HepG2 (cell line): ENCODE data around the gene H3-3A. TPM values are rescaled to one million over a fixed set of nuclear protein-coding genes. Genes with fewer than 3 reads are reported as not detected.

Experiments
- BCL6 ChIP-seq: IDR thresholded peaks from 2 replicates; pipeline ENCODE4 v1.6.1; 2016; ENCODE audit warnings: missing genetic modification reagents, missing compliant biosample characterization
- CEBPZ ChIP-seq: IDR thresholded peaks from 2 replicates; pipeline ENCODE4 v1.6.1; 2012; ENCODE audit warnings: low read length, improper control_type of control experiment
- HMGA1 ChIP-seq: sonication (generic); formaldehyde crosslinking; conservative IDR thresholded peaks from 2 replicates; pipeline ENCODE4 v1.4.0; 2020; ENCODE audit warnings: missing genetic modification reagents
- HOXD1 ChIP-seq: sonication (generic); formaldehyde crosslinking; IDR thresholded peaks from 2 replicates; pipeline ENCODE4 v1.5.0; 2020; ENCODE audit warnings: missing genetic modification reagents
- MTA1 ChIP-seq: sonication (generic); formaldehyde crosslinking; IDR thresholded peaks from 2 replicates; pipeline ENCODE4 v1.4.0; 2020; ENCODE audit warnings: missing genetic modification reagents, mild to moderate bottlenecking, borderline replicate concordance
- NR2F1 ChIP-seq, 2 experiments: fragments of 450-650 bp in 1 of 2; formaldehyde crosslinking in 1 of 2; IDR thresholded peaks; 2 replicates each; pipeline versions ENCODE4 v1.5.0 to v1.6.1; 2016 to 2020; ENCODE audit warnings: mild to moderate bottlenecking in 1 of 2, missing compliant biosample characterization in 1 of 2, missing genetic modification reagents in 1 of 2, moderate library complexity in 1 of 2
- SMAD3 ChIP-seq: sonication (generic); formaldehyde crosslinking; IDR thresholded peaks from 2 replicates; pipeline ENCODE4 v1.4.0; 2020; ENCODE audit warnings: missing genetic modification reagents
- SP4 ChIP-seq: sonication (generic); formaldehyde crosslinking; IDR thresholded peaks from 2 replicates; pipeline ENCODE4 v1.8.1; 2023; ENCODE audit warnings: mild to moderate bottlenecking, missing genetic modification reagents
- SRSF4 ChIP-seq: fragments of 200-400 bp; formaldehyde crosslinking; IDR thresholded peaks from one replicate; pipeline ENCODE4 v1.6.1; 2018; ENCODE audit warnings: mild to moderate bottlenecking, low read depth, low read length, moderate library complexity; ENCODE audit not compliant: poor library complexity, severe bottlenecking
- TCF7L2 ChIP-seq: IDR thresholded peaks from 2 replicates; pipeline ENCODE4 v1.6.1; 2011; ENCODE audit warnings: mild to moderate bottlenecking, low read depth, low read length, moderate library complexity
- TEAD3 ChIP-seq: optimal IDR thresholded peaks from 2 replicates; pipeline ENCODE3; 2016; ENCODE audit warnings: borderline replicate concordance
- ZFAT ChIP-seq: sonication (generic); formaldehyde crosslinking; conservative IDR thresholded peaks from 2 replicates; pipeline ENCODE4 v1.8.1; 2023; ENCODE audit warnings: missing genetic modification reagents, inconsistent platforms
- ZNF224 ChIP-seq: sonication (generic); formaldehyde crosslinking; IDR thresholded peaks from 2 replicates; pipeline ENCODE4 v1.5.0; 2020; ENCODE audit warnings: mild to moderate bottlenecking, missing genetic modification reagents
- ZNF563 ChIP-seq: sonication (generic); formaldehyde crosslinking; IDR thresholded peaks from 2 replicates; pipeline ENCODE4 v1.8.0; 2022; ENCODE audit warnings: mild to moderate bottlenecking, moderate library complexity, missing genetic modification reagents
- ZNF652 ChIP-seq: IDR thresholded peaks from 2 replicates; pipeline ENCODE4 v1.6.1; 2016; ENCODE audit warnings: low read depth, borderline replicate concordance
- ZNF704 ChIP-seq: sonication (generic); formaldehyde crosslinking; IDR thresholded peaks from 2 replicates; pipeline ENCODE4 v1.8.1; 2023; ENCODE audit warnings: mild to moderate bottlenecking, inconsistent platforms, moderate library complexity, missing genetic modification reagents, borderline replicate concordance
- ZNF784 ChIP-seq: sonication (generic); formaldehyde crosslinking; IDR thresholded peaks from 2 replicates; pipeline ENCODE4 v1.5.1; 2020; ENCODE audit warnings: missing genetic modification reagents, mild to moderate bottlenecking, borderline replicate concordance
- polyA plus RNA-seq, 8 experiments: library from polyadenylated mRNA; depleted of rRNA in 3 of 8; stranded (reverse) in 7 of 8; unstranded in 1 of 8; fragments of >200 nt; fragmentation: Illumina TruSeq in 4 of 8; extraction: Trizol in 4 of 8; gene quantifications; 2 replicates each; pipeline versions ENCODE4 v1.2.1 to v1.2.3, GENCODE V29; 2011 to 2016; ENCODE audit warnings: low read depth in 4 of 8, missing spikeins in 1 of 8, mixed read lengths in 1 of 8; ENCODE audit not compliant: insufficient read depth in 1 of 8
- total RNA-seq, 5 experiments: library from RNA; depleted of rRNA; stranded (reverse); fragments of >200 nt; fragmentation: Illumina TruSeq; extraction: Trizol; gene quantifications; 2 replicates each; pipeline ENCODE4 v1.2.3, GENCODE V29; 2016; ENCODE audit warnings: low read depth in 1 of 5

Gene H3-3A
- total and polyA plus RNA-seq, 2 of the 13 experiments (the other 11 are each of a cell fraction or from before 2014, with no cell fraction given), result 221 to 320 TPM

- no peak for TF ChIP-seq NR2F1 (CRISPR knock-in tag; IDR thresholded peaks at IDR 0.05)
- no peak for TF ChIP-seq HMGA1 (CRISPR knock-in tag)
- peak; percentile 50 for TF ChIP-seq BCL6
- 0 out of 2 replicates have a peak, but pooled peaks have one; percentile 27 for TF ChIP-seq HOXD1
- peak; percentile 12 for TF ChIP-seq TEAD3 (CRISPR knock-in tag)
- no peak for TF ChIP-seq CEBPZ
- peak; percentile 73 for TF ChIP-seq SP4 (CRISPR knock-in tag)
- TF ChIP-seq ZNF784 (CRISPR knock-in tag), result no peak
- TF ChIP-seq MTA1, result peak; percentile 59; the same call in 1 of the 2 replicates
- 0 out of 2 replicates have a peak, but pooled peaks have one; percentile 13 for TF ChIP-seq ZFAT (CRISPR knock-in tag)
- no peak for TF ChIP-seq SRSF4
- TF ChIP-seq SMAD3, result 0 out of 2 replicates have a peak, but pooled peaks have one; percentile 34
- TF ChIP-seq ZNF224 (CRISPR knock-in tag), result peak; percentile 90; the same call in 1 of the 2 replicates
- TF ChIP-seq ZNF563 (CRISPR knock-in tag), result peak; percentile 76; the same call in 1 of the 2 replicates
- 0 out of 2 replicates have a peak, but pooled peaks have one; percentile 60 for TF ChIP-seq ZNF704 (CRISPR knock-in tag)
- no peak for TF ChIP-seq ZNF652 (CRISPR knock-in tag)
- no peak for TF ChIP-seq TCF7L2
Measured at GRCh38 chr1:226083302-226084101, 21.0 kb downstream of the H3-3A start (continued).
